ENCODE measurements around the gene PRR35.

DNA sequence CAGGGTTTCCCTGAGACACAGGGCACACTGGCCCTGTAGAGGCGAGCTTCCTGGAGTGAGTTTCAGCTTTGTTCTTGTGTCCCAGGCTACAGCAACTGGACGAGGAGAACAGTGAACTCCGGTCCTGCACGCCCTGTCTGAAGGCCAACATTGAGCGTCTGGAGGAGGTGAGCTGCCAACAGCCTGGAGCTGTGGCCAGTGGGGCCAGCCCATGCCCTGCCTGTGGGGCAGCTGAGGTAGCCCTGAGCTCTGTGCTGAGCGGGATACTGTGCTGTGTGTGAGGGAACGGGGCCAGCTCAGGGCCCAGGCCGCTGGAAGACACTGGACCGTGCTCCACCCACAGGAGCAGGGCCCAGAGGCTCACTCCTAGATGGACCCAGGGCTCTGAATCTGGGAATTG is 41.3 kb upstream of the PRR35 start:
- TF ChIP-seq YY1 (IDR thresholded peaks at IDR 0.05; ENCODE audit: insufficient read depth, insufficient read length) = no peak
- TF ChIP-seq ZNF274 (IDR thresholded peaks at IDR 0.05; ENCODE audit: low read depth, low read length) = no peak
